Body of pancreas (tissue), 4 donors: ENCODE measurements around the gene LRRC3B. TPM values are rescaled to one million over a fixed set of nuclear protein-coding genes. Genes with fewer than 3 reads are reported as not detected.

Experiments
- ATAC-seq: fragments of 150-250 bp; one replicate; pipeline ENCODE4 v1.9.1; 2016
- DNase-seq, 4 donors: peaks; one replicate each; pipeline ENCODE4 v3.0.0-alpha.2; 2019
- H3K27ac ChIP-seq, 4 donors: fragments of 200-600 bp; sonication (generic); 1 replicate in 3 of 4; 2 replicates in 1 of 4; pipeline versions ENCODE4 v1.5.1 to v1.6.1; 2016 to 2019; ENCODE audit warnings: mild to moderate bottlenecking in 1 of 4, mixed read lengths in 1 of 4, moderate library complexity in 1 of 4
- H3K27me3 ChIP-seq, 2 donors: fragments of 200-600 bp; sonication (generic); one replicate each; pipeline ENCODE4 v1.6.0; 2016; ENCODE audit warnings: mild to moderate bottlenecking in 1 of 2
- H3K36me3 ChIP-seq, 2 donors: fragments of 200-600 bp; sonication (generic); replicated peaks in 1 of 2; 2 replicates each; pipeline ENCODE4 v1.5.1; 2016; ENCODE audit warnings: low read depth in 2 of 2; ENCODE audit not compliant: insufficient read depth in 1 of 2
- H3K4me1 ChIP-seq: fragments of 200-600 bp; sonication (generic); one replicate; pipeline ENCODE4 v1.6.0; 2016
- H3K4me3 ChIP-seq, 2 donors: fragments of 200-600 bp; sonication (generic); 1 replicate in 1 of 2; 2 replicates in 1 of 2; pipeline ENCODE4 v1.5.1; 2016 to 2019
- H3K9me3 ChIP-seq, 3 donors: fragments of 200-600 bp; sonication (generic); 1 replicate in 2 of 3; 2 replicates in 1 of 3; pipeline ENCODE4 v1.5.1; 2016
- POLR2A ChIP-seq, 3 donors: fragments of 450-650 bp; IDR thresholded peaks; one replicate each; pipeline ENCODE4 v1.6.1; 2016; ENCODE audit warnings: antibody characterized with exemption in 3 of 3, mild to moderate bottlenecking in 2 of 3
- WGBS, 2 donors: methylation state at CpG; one replicate each; pipeline ENCODE4 v1.1.5; 2017; 5-methylcytosine and 5-hydroxymethylcytosine counted together
- intact Hi-C: fragments of 100-400 bp; cut with DNase I; formaldehyde crosslinking; loops from one replicate; pipeline ENCODE4 v1.15.1; 2023
- total RNA-seq, 2 donors: library from RNA; depleted of rRNA; stranded (reverse); fragments of >200 nt; gene quantifications; one replicate each; pipeline ENCODE4 v1.1.0, GENCODE V29; 2016
- TF ChIP-seq, protein P1 (sequence below), 7 experiments: fragments of 450-650 bp in 4 of 7; fragments of 200-600 bp in 3 of 7; sonication (generic) in 3 of 7; IDR thresholded peaks; one replicate each; pipeline ENCODE4 v1.5.1; 2016 to 2019; ENCODE audit warnings: antibody characterized with exemption in 7 of 7

Gene LRRC3B
- total RNA-seq, 2 donors from 2014 or later = not detected

DNA sequence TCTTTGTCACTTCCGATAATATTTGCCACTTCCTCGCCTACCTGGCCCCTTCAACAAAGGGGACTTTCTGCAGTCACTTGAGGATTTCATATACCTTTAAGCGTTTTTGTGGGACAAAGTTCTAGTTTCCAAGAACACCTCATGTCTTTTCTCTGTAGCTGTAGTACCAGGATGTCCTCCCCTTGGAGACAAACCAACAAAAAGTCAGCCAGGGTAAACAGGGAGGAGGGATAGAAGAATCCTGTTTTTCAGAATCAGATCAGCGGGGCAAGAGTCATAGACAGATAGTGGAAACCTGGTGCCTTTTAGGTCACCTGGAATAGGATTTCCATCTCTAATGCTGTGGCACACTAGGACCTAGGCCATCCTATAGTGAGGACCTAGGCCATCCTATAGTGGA lies 4.5 kb downstream of the LRRC3B start:
- DNase-seq (no peak), ATAC-seq (no peak)
- Histone ChIP-seq H3K27me3 (no peaks in the 10 kb centered on the region), H3K4me1 (peaks cover 14% of the 10 kb centered on the region), H3K9me3 (no peaks in the 10 kb centered on the region), H3K27ac (no peak overlapping the region), H3K4me3 (no peak overlapping the region), H3K36me3 (no peaks in the 10 kb centered on the region)
- TF ChIP-seq, protein P1, sequence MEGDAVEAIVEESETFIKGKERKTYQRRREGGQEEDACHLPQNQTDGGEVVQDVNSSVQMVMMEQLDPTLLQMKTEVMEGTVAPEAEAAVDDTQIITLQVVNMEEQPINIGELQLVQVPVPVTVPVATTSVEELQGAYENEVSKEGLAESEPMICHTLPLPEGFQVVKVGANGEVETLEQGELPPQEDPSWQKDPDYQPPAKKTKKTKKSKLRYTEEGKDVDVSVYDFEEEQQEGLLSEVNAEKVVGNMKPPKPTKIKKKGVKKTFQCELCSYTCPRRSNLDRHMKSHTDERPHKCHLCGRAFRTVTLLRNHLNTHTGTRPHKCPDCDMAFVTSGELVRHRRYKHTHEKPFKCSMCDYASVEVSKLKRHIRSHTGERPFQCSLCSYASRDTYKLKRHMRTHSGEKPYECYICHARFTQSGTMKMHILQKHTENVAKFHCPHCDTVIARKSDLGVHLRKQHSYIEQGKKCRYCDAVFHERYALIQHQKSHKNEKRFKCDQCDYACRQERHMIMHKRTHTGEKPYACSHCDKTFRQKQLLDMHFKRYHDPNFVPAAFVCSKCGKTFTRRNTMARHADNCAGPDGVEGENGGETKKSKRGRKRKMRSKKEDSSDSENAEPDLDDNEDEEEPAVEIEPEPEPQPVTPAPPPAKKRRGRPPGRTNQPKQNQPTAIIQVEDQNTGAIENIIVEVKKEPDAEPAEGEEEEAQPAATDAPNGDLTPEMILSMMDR (IDR thresholded peaks at IDR 0.05) = no peak
- TF ChIP-seq POLR2A (IDR thresholded peaks at IDR 0.05) = no peak
- intact Hi-C loops = no loop called here
- WGBS, 2 donors = 64 to 77% methylated on average over 4 of the region's 4 CpGs

- no peaks in the 10 kb centered on the region for H3K4me1 ChIP-seq
- no peaks in the 10 kb centered on the region for H3K27me3 ChIP-seq
- H3K9me3 ChIP-seq = no peaks in the 10 kb centered on the region
- H3K36me3 ChIP-seq = no peaks in the 10 kb centered on the region
- intact Hi-C loops = no loop called here
- no peak overlapping the region for H3K4me3 ChIP-seq
- no peak for DNase-seq
- no peak for TF ChIP-seq POLR2A (IDR thresholded peaks at IDR 0.05)
- TF ChIP-seq, protein P1 (IDR thresholded peaks at IDR 0.05) = no peak
- 71 to 80% methylated on average over 1 of the region's 1 CpG for WGBS, 2 donors
- H3K27ac ChIP-seq = no peak overlapping the region
- no peak for ATAC-seq
Observed at GRCh38 chr3:26628915-26629314, 6.3 kb downstream of the LRRC3B start.

DNA sequence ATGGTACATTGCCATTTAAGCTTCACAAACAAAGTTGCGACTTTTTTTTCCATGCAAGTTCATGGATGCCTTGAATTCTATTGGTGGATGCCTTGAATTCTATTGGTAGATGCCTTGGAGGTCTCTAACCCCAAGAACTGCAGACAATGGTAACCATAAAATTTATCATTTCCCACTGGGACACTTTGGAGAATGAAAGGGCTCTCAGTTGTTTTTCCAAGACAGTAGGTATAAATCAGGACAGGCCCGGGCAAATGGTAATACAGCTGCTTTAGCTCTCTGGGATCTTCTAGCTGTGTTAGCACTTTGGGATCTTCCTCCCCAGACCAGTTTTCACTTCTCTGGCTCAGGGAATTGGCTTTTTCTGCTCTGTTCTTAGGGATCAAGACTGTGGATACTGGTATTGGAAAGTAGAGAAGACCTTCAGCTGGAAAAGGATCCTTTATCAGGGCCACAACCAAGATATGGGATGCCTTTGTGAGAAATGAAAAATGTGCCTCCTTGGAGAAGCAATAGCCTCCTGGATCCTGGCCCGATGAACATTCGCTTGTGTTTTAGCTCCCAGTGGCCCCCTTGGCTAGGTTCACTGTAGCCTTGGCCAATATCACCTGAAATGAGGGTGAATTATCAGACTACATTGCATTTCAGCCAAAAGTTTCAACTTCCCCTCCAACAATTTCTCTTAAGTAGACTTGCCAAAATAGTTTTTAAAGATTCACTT lies 8.3 kb downstream of the LRRC3B start:
- intact Hi-C loops = no loop called here
- H3K27ac ChIP-seq = no peak overlapping the region
- H3K4me3 ChIP-seq = no peak overlapping the region
- ATAC-seq (no peak), DNase-seq (no peak)
- H3K27me3 ChIP-seq = no peaks in the 10 kb centered on the region
- no peaks in the 10 kb centered on the region for H3K9me3 ChIP-seq
- TF ChIP-seq, protein P1 (IDR thresholded peaks at IDR 0.05) = no peak
- no peak for TF ChIP-seq POLR2A (IDR thresholded peaks at IDR 0.05)
- no peaks in the 10 kb centered on the region for H3K4me1 ChIP-seq
- no peaks in the 10 kb centered on the region for H3K36me3 ChIP-seq
- 77 to 80% methylated on average over 4 of the region's 4 CpGs for WGBS, 2 donors

DNA sequence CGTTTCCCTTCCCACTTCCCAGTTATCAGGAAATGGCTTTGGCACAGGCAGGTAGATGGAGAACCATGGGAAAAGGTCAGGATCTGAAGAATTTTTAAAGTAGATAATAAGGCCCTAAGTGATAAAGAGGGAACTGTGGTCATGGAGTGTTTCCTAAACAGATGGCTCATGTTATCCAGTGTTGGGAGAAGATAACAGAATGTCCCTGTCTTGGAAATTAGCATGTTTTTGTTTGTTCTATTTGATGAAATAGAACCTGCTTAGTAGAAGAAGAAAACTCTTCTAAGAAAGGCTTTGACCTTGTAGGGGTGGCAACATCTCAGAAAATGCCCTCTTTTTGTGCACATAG lies 8.8 kb downstream of the LRRC3B start:
- intact Hi-C loops = no loop called here
- no peak for TF ChIP-seq POLR2A (IDR thresholded peaks at IDR 0.05)
- TF ChIP-seq, protein P1 (IDR thresholded peaks at IDR 0.05) = no peak
- Histone ChIP-seq H3K36me3 (no peaks in the 10 kb centered on the region), H3K4me3 (no peak overlapping the region), H3K27me3 (no peaks in the 10 kb centered on the region), H3K4me1 (no peaks in the 10 kb centered on the region), H3K27ac (no peak overlapping the region), H3K9me3 (no peaks in the 10 kb centered on the region)
- DNase-seq = no peak
- ATAC-seq = no peak
- WGBS, 2 donors = 63 to 64% methylated on average over 1 of the region's 1 CpG

DNA sequence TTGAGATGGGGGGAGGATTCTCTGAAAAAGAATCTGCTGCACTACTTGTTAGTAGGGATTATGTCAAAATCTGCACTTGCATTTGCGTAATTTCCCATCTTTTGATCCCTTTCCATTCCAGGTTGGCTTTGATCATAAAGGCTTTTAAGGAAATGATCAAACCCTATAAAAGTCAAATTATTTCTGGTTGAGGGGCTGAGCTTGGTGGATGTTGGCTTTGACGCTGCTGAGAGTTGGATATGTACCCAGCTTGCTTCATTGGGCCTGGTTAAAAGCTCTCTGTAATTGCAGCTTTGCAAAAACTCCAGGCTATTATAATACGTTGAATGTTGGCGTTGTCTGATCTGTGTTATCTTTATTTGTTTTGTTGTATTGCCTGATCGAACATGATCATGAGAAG lies 12.0 kb downstream of the LRRC3B start:
- intact Hi-C loops = no loop called here
- Histone ChIP-seq H3K9me3 (no peaks in the 10 kb centered on the region), H3K36me3 (no peaks in the 10 kb centered on the region), H3K4me3 (no peak overlapping the region), H3K27me3 (no peaks in the 10 kb centered on the region), H3K4me1 (no peaks in the 10 kb centered on the region), H3K27ac (no peak overlapping the region)
- WGBS, 2 donors = 45 to 54% methylated on average over 5 of the region's 5 CpGs
- TF ChIP-seq, protein P1 (IDR thresholded peaks at IDR 0.05) = no peak
- TF ChIP-seq POLR2A (IDR thresholded peaks at IDR 0.05) = no peak
- ATAC-seq (no peak), DNase-seq (no peak)
